NCI-H1930 (cell line): ENCODE results near the gene GPR137.
A peak's percentile ranks its signal among the peaks of the same experiment; 100 is the strongest.
"Not testable (repeated sequence)": the region's sequence is repeated elsewhere in the genome, so short reads cannot be mapped to it uniquely, and the experiment has no call there.

Experiments used
- DNase-seq, 2 experiments: peaks; one replicate each; lab custom pipeline; 2025; lab: John Stamatoyannopoulos, UW

GPR137 gene

DNA sequence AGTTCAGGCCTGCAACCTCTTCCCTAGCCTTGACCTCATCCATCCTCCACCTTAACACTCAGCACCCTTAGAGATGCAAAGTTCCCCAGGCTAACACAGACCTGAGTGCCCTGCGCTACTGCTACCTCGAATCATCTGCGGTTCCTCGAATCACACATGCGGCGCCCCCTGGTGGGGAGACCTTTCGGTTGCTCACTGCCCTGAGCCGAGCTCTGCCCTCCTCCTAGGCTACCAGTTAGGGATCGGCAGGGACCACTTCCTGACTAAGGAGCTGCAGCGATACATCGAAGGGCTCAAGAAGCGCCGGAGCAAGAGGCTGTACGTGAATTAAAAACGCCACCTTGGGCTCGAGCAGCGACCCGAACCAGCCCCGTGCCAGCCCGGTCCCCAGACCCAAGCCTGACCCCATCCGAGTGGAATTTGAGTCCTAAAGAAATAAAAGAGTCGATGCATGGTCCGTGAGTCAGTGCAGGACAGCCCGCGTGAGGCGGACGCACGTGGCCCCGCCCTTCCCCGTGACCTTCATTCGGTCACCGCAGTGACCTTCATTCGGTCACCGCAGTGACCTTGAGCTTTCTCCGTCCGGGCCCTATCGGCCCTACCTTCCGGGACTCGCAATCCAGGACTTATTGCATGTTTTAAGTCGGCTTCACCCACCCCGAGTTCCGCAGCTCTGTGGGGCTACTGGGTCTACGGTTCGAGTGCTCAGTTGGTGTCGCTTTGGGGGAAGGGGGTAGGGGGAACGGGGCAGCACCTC, 18.8 kb downstream of the GPR137 start:
- DNase-seq = peak; percentile 73 to 91

DNA sequence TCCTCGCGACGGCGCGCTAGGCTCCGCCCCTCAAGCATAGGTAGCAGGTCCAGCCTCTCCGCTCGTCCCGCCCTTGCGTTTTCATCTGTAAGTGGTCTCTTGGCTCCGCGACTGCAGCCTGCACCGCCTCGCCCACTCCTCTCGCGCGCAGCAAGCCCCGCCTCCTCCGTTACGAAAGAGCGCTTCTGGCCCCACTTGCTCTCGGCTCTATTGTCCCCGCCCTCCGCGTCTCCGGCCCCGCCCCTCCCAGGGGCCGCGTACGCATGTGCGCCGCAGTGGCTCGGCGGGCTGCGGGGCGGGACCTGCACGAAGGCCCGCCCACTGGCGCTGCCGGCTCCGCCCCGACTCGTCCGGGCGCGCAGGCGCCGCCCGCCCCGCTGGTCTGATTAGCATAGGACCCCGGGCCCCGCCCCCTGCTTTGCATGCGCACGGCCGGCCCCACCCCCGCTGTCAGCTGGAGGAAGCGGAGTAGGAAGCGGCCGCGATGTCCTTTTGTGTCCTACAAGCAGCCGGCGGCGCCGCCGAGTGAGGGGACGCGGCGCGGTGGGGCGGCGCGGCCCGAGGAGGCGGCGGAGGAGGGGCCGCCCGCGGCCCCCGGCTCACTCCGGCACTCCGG, 19.5 kb downstream of the GPR137 start, which contains the start of gene ESRRA:
TSS of gene ESRRA (plus strand) at position 450 of the 616 bp plus-strand sequence. CDS start 1,656 bp downstream, outside the sequence.
- peak; percentile 98 to 99 for DNase-seq

DNA sequence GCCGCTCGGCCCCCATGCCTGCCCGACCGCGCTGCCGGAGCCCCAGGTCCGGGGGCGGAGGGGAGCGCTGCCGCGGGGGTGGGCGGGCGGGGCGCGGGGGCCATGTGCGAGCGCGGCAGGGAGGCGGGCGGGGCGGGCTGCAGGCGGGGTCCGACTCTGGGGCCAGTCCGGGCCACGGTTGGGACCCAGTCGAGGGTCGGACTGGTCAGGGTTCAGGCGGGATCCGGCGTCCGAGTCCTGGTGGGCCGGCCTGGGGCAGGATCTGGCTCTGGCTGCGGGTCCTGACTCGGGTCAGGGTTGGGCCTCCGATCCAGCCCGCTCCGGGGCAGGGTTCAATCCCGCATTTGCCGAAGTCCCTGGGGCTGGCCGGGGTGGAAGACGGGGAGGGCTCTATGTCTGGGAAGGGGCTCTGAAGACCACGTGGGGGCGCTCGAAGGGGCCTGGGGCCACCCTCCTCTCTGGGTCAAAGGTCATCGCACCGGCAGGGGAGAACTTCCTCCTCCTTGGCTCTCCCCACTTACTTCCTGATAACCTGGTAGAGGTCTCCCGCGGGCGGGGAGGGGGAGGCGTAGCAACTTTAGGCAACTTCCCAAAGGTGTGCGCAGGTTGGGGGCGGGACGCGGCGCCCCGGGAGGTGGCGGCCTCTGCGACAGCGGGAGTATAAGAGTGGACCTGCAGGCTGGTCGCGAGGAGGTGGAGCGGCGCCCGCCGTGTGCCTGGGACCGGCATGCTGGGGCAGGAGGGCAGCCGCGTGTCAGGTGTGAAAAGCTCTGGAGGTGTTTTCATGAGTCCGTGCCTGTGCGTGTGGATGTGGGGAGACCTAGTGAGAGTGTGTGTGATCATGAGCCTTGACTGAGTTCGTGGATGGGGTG, 20.3 kb downstream of the GPR137 start:
- peak; percentile 49 to 74 for DNase-seq

DNA sequence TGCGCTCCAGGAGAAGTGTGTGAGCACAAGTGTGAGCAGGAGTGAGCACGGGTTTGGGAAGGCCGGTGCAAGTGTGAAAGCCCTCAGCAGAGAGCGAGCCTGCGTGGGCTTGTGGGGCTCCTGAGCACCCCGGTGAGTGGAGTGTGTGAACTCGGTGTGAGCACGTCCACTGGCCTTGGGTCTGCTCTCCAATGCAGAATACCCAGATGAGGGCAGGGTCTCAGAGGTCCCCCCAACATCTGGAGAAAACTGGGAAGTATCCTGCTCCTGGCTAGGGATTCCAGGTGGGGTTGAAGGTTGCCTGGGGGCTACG, 20.9 kb downstream of the GPR137 start:
- DNase-seq = no peak

DNA sequence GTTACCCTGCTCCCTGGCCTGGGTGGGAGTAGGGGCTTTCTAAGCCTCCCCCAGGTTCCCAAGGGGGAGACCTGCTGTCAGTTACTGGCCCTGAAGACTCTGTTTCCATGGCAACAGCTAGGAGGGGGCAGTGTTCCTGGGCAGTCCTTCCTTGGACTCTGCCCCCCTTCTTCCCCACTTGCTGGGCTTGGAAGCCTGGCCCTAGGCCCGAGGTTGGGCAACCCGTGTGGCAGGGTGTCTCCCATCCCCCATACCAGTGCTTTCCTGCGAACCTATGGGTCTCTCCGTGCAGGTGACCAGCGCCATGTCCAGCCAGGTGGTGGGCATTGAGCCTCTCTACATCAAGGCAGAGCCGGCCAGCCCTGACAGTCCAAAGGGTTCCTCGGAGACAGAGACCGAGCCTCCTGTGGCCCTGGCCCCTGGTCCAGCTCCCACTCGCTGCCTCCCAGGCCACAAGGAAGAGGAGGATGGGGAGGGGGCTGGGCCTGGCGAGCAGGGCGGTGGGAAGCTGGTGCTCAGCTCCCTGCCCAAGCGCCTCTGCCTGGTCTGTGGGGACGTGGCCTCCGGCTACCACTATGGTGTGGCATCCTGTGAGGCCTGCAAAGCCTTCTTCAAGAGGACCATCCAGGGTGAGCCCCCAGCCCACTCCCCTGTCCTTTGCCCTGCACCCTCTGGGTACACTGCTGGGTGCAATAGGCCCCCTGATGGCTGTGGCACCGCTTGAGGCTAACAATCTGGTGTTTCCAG, 21.4 kb downstream of the GPR137 start:
- no peak for DNase-seq

DNA sequence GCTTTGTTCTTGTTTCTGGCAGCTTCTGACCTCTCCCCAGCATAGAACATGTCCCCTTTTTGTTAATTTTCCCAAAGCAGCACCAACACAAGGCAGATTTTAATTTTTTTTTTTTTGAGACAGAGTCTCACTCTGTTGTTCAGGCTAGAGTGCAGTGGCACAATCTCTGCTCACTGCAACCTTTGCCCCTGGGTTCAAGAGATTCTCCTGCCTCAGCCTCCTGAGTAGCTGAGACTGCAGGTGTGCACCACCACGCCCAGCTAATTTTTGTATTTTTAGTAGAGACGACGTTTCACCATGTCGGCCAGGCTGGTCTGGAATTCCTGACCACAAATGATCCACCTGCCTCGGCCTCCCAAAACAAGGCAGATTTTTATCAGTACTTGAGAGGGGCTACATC, 22.1 kb downstream of the GPR137 start:
- not testable (repeated sequence) for DNase-seq

DNA sequence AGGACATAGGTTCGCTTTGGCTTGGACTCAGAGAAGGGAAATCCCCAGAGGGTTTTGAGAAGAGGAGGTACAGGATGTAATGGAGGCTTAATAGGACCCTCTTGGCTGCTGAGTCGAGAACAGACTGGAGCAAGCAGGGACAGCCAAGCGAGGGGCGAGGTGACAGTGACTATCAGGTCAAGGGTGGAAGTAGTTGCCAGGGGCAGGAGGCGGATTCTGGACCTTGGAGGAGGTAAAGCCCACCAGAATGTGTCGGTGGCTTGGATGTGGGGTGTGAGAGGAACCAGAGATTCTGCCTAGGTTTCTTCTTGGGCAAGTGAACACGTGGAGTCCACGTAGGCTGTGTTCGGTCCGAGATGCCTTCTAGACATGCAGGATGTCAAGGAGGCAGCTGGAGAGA, 27.3 kb downstream of the GPR137 start:
- no peak for DNase-seq

DNA sequence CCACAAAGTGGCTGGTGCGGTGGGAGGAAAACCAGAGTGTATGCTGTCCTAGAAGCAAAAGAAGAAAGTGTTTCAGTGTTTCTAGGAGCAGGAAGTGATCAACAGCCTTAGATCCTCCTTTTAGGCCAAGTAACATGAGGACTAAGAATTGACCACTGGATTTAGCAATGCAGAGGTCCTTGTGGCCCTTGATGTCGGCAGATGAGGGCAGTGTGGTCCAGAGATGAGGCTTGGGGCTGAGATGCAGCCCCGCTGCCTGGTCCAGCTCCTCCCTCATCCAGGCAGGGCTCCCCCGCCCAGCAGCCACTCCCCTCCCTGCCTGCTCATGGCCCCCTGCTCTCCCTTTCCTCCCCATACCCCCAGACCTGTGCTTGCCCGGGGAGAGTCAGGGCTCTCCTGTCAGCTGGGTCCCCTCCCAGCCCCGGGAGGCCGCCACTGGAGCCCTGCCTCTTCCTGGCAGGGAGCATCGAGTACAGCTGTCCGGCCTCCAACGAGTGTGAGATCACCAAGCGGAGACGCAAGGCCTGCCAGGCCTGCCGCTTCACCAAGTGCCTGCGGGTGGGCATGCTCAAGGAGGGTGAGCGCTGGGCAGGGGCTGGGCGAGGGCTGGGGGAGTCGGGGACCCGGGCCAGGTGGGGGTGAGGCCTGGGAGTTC, 28.0 kb downstream of the GPR137 start:
- no peak for DNase-seq

DNA sequence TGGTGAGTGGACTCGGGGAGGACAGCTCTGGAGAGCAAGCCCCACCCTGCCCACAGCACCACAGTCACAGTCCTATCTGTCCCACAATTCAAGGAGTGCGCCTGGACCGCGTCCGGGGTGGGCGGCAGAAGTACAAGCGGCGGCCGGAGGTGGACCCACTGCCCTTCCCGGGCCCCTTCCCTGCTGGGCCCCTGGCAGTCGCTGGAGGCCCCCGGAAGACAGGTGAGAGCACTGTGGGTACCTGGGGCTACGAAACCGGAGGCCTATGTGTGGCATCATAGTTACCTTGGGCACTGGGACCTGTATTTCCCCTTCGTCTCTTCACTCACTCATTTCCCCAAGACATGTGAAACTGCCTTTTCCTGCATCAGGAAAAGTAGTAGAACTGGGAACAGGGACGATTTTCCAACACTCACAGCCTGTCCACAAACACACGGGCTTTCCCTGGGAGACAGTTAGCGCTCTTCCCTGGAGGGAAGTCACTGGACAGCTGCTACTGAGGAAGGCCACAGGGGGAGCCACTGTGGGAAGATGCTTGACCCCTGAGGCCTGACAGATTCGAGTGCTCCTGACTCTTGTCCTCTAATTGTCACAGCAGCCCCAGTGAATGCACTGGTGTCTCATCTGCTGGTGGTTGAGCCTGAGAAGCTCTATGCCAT, 28.6 kb downstream of the GPR137 start:
- no peak for DNase-seq

DNA sequence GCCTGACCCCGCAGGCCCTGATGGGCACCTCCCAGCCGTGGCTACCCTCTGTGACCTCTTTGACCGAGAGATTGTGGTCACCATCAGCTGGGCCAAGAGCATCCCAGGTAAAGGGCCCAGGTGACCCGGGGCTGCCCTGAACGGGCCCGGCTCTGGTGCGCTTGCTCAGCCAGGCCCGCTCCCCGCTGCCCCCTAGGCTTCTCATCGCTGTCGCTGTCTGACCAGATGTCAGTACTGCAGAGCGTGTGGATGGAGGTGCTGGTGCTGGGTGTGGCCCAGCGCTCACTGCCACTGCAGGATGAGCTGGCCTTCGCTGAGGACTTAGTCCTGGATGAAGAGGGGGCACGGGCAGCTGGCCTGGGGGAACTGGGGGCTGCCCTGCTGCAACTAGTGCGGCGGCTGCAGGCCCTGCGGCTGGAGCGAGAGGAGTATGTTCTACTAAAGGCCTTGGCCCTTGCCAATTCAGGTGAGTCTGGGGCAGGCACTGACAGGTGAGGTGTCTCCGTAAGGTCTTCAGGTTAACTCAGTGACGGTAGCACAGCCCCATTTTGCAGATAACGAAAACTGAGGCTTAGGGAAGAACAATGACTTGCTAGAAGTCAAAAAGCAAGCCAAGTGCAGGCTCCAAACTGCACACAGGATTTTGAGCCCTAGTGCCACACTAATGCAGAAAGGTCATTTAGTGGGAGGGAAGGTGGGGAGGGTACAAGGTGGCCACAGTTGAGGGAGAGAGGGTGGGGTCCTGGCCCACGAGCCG, 29.3 kb downstream of the GPR137 start:
- no peak for DNase-seq

DNA sequence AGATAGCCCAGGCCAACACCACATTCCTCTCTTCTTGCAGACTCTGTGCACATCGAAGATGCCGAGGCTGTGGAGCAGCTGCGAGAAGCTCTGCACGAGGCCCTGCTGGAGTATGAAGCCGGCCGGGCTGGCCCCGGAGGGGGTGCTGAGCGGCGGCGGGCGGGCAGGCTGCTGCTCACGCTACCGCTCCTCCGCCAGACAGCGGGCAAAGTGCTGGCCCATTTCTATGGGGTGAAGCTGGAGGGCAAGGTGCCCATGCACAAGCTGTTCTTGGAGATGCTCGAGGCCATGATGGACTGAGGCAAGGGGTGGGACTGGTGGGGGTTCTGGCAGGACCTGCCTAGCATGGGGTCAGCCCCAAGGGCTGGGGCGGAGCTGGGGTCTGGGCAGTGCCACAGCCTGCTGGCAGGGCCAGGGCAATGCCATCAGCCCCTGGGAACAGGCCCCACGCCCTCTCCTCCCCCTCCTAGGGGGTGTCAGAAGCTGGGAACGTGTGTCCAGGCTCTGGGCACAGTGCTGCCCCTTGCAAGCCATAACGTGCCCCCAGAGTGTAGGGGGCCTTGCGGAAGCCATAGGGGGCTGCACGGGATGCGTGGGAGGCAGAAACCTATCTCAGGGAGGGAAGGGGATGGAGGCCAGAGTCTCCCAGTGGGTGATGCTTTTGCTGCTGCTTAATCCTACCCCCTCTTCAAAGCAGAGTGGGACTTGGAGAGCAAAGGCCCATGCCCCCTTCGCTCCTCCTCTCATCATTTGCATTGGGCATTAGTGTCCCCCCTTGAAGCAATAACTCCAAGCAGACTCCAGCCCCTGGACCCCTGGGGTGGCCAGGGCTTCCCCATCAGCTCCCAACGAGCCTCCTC, 30.2 kb downstream of the GPR137 start:
- not testable (repeated sequence) for DNase-seq

DNA sequence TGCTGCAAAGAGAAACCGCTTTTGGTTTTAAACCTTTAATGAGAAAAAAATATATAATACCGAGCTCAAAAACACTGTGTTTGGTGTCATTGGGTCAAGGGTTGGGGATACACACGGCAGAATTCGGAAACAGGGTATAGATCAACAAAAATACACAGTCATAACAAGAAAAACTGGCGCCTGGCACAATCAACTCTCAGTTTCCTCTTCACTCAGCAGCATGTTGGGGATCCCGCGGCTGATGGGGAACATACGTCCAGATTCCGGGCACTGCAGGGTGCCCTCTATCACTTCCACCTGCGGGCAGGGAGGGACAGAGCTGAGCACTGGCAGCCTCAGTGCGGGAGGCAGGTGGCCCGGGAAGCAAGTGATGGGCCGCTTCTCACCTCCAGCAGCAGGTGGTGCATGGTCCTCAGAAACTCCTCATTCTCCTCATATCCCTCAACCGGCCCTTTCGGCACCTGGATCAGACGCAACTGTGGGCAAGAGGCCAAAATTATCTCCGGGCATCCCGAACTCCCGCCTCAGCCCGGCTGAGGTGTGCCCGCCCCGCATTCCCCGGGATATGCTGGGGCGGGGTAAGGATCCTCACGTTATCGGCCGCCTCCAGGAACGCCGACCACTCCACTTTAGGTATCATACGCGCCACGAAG, 31.1 kb downstream of the GPR137 start:
- DNase-seq = peak in 1 of 2 experiments; percentile 25

DNA sequence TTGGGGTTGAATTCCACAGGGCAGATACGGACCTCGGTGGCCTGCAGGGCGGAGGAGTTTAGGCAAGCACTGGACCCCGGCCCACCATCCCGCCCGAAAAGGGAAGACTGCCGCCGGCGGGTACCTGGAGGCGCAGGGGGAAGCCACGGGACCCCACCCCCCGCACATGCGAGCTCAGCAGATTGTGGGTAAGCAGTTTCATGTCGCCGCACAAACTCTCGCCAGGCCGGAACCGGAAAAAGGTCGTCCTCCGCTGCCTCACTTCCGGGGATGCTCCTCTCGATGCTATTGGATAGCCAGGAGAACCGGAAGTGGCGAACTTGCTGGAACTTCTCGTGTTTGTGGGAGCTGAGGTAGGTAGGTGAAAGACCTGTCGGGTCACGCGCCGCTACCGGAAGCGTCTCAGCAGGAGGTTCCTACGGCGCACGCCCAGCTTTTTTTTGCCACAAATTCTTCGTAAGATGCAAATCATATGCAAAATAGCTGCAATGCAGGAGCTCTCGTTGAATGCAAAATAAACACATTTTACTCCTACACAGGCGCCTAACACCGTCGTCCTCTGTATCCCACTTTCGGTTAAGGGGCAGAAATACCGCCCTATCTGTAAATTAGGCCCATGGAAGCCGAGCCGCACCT, 31.8 kb downstream of the GPR137 start, which contains the start of gene TRMT112:
TSS of gene TRMT112 (minus strand) at position 235 of the 636 bp plus-strand sequence. CDS start at position 202, 33 bp downstream.
- DNase-seq = peak; percentile 98

DNA sequence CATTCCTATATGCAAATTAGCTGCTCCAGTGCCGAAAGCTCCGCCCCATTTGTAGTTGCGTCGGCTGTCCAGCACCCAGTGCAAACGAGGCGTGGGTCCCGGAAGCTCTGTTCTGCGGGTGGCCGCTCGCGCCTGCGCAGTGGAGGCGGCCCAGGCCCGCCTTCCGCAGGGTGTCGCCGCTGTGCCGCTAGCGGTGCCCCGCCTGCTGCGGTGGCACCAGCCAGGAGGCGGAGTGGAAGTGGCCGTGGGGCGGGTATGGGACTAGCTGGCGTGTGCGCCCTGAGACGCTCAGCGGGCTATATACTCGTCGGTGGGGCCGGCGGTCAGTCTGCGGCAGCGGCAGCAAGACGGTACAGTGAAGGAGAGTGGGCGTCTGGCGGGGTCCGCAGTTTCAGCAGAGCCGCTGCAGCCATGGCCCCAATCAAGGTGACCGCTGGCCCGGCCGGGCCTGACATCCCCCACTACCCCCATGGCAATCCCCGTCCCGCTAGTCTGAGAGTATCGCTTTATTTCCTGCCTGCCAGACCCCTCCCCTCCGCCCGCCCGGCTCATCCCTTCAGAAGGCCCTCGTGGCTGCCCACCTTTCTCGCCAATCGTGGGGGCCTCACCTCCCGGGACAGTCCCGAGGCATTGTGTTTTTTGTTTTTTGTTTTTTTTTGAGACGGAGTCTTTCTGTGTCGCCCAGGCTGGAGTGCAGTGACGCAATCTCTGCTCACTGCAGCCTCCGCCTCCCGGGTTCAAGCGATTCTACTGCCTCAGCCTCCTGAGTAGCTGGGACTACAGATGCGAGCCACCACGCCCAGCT, 32.5 kb downstream of the GPR137 start, which contains the start of gene PRDX5:
TSS of gene PRDX5 (plus strand) at position 161 of the 805 bp plus-strand sequence. CDS start at position 256, 95 bp downstream.
- DNase-seq = peak; percentile 95 to 96

DNA sequence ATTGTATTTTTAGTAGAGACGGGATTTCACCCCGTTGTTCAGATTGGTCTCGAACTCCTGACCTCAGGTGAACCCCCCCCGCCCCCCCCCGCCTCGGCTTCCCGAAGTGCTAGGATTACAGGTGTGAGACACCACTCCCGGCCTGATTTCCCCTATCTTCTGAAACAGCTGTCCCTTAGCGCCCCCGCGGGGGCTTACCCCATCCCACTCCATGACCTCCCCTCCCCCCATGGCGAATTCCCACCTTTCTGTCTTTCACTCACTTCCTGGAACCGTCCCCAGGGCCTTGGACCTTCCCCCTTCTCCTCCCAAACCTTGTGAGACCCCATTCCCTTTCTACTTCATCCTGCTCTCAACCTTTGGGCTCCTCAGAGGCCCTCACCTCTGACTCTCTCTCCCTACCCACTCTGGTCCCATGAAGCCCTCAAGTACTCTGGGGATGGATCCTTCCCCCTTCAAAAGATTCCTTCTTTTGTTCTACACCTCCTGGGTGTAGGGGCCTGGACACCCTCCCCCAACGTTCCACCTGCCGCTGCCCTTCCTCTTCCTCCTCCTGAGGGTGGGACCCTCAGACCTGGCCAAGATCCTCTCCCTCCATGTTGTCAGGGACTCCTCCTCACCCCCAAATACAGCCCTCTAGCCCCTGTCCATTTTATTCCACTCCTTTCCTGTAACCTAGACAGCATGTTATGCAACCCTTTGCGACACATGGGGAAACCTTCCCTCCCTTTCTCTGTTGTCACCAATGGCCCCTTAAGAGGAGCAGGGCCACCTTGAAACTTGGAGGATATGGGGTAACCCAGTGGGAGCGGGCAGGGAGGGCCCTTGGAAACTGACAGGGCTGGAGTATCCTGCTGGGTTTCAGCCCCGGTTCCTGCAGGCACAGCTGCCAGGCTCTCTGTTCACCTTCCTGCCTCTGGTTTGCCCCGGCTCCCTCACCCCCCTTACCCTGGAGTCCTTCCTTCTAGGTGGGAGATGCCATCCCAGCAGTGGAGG, 33.4 kb downstream of the GPR137 start:
- no peak for DNase-seq

DNA sequence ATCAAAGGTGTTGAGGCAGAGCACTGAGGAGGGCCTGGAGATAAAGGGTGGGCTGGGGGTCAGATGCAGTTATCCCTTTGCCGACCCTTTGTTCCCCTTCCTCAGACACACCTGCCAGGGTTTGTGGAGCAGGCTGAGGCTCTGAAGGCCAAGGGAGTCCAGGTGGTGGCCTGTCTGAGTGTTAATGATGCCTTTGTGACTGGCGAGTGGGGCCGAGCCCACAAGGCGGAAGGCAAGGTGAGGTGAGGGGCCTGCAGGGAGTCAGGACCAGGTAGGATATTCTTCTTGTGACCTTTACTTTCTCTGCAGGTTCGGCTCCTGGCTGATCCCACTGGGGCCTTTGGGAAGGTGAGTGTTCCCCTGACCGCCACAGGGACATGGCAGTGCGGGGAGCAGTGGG, 34.9 kb downstream of the GPR137 start:
- no peak for DNase-seq
